ENCODE measurements around the gene CDH23. TPM values are rescaled to one million over a fixed set of nuclear protein-coding genes. Genes with fewer than 3 reads are reported as not detected.

Gene CDH23
- total and polyA plus RNA-seq, 9 of the 15 experiments (the other 6 are each of a cell fraction or from before 2014, with no cell fraction given) = 0.18 to 1.2 (median 0.47) TPM

GRCh38 chr10:71365366-71365765 lies 31.4 kb upstream of the CDH23 start:
- no peak overlapping the region for H2AFZ ChIP-seq (ENCODE audit: low read depth, low read length)
- FAIRE-seq = no peak
- no peaks in the 10 kb centered on the region for H3K9me3 ChIP-seq (replicated peaks; ENCODE audit: control insufficient read depth, insufficient read depth, low read depth, low read length)
- peaks cover 0 to 6% of the 10 kb centered on the region in 2 experiments; a peak in 2 of 5 replicates for H3K27me3 ChIP-seq (ENCODE audit: control insufficient read depth in 2 of 2, insufficient read depth in 2 of 2, low read length in 2 of 2)
- H3K79me2 ChIP-seq (ENCODE audit: control insufficient read depth, insufficient read depth, low read length) = no peaks in the 10 kb centered on the region
- ChIA-PET CTCF (ENCODE audit: low intra/inter-chr PET ratio) (no interaction called here), POLR2A (interaction anchor here (0.9 to 1.1 kb wide), 3 partner anchors 13 to 228 kb away, joined by 3 read pairs; no protein-coding TSS in a partner anchor)
- intact Hi-C loops (cut with micrococcal nuclease) = no loop called here
- 63% methylated on average over 6 of the region's 6 CpGs for WGBS (ENCODE audit: insufficient coverage, low coverage, missing lambda C conversion rate)
- no peak for DNase-seq (ENCODE audit: extremely low read depth in 1 of 4, low spot score in 3 of 4)
- TF ChIP-seq RBM39 (optimal IDR thresholded peaks at IDR 0.05; ENCODE audit: low read depth, low read length) (no peak), PHF8 (IDR thresholded peaks at IDR 0.05; ENCODE audit: borderline replicate concordance, low read length) (no peak), NR2F6 (CRISPR knock-in tag; IDR thresholded peaks at IDR 0.05) (no peak), TAF1 (IDR thresholded peaks at IDR 0.05; ENCODE audit: control insufficient read depth, extremely low read depth, insufficient read depth, low read length, severe bottlenecking) (no peak), ZNF639 (CRISPR knock-in tag; conservative IDR thresholded peaks at IDR 0.05 in 1 of 2, IDR thresholded peaks at IDR 0.05 in 1 of 2) (no peak), NFE2 (IDR thresholded peaks at IDR 0.05; ENCODE audit: low read depth) (no peak), MYNN (IDR thresholded peaks at IDR 0.05) (no peak), MYNN (CRISPR knock-in tag; IDR thresholded peaks at IDR 0.05) (no peak), CLOCK (CRISPR knock-in tag; IDR thresholded peaks at IDR 0.05; ENCODE audit: borderline replicate concordance) (no peak), MTA1 (IDR thresholded peaks at IDR 0.05; ENCODE audit: borderline replicate concordance) (no peak), HSF4 (CRISPR knock-in tag; IDR thresholded peaks at IDR 0.05; ENCODE audit: borderline replicate concordance) (no peak), GTF2B (IDR thresholded peaks at IDR 0.05; ENCODE audit: extremely low read depth, insufficient read length) (no peak), ZNF436 (CRISPR knock-in tag; IDR thresholded peaks at IDR 0.05) (no peak)
- H3K27ac ChIP-seq (ENCODE audit: extremely low read depth, low read depth, low read length) = no peak overlapping the region
- no peak overlapping the region; a peak in 1 of 4 replicates for H3K9ac ChIP-seq (ENCODE audit: insufficient read depth in 1 of 2, low read depth in 2 of 2, low read length in 2 of 2)
- H3K4me3 ChIP-seq = no peak overlapping the region
- in situ Hi-C loops (cut with MboI) = no loop called here
- ATAC-seq = no peak
- H3K4me1 ChIP-seq (replicated peaks in 1 of 2; ENCODE audit: control insufficient read depth in 2 of 2, insufficient read depth in 2 of 2, low read length in 2 of 2) = peaks cover under 1 to 3% of the 10 kb centered on the region in 2 experiments; a peak in 2 of 5 replicates
- BruUV-seq (replicated peaks) = no TSS peak
- no peak overlapping the region for H3K4me2 ChIP-seq (ENCODE audit: insufficient read depth, low read length)
- peaks cover 7% of the 10 kb centered on the region; the same call in 1 of the 3 replicates for H3K36me3 ChIP-seq (ENCODE audit: control insufficient read depth, insufficient read depth, low read length)
- H4K20me1 ChIP-seq (replicated peaks; ENCODE audit: control insufficient read depth, insufficient read depth, low read length) = no peaks in the 10 kb centered on the region
- no peaks in the 10 kb centered on the region for H3K9me1 ChIP-seq (ENCODE audit: control insufficient read depth, insufficient read depth, low read length)
